ENCODE measurements around the gene ZNF750.

DNA sequence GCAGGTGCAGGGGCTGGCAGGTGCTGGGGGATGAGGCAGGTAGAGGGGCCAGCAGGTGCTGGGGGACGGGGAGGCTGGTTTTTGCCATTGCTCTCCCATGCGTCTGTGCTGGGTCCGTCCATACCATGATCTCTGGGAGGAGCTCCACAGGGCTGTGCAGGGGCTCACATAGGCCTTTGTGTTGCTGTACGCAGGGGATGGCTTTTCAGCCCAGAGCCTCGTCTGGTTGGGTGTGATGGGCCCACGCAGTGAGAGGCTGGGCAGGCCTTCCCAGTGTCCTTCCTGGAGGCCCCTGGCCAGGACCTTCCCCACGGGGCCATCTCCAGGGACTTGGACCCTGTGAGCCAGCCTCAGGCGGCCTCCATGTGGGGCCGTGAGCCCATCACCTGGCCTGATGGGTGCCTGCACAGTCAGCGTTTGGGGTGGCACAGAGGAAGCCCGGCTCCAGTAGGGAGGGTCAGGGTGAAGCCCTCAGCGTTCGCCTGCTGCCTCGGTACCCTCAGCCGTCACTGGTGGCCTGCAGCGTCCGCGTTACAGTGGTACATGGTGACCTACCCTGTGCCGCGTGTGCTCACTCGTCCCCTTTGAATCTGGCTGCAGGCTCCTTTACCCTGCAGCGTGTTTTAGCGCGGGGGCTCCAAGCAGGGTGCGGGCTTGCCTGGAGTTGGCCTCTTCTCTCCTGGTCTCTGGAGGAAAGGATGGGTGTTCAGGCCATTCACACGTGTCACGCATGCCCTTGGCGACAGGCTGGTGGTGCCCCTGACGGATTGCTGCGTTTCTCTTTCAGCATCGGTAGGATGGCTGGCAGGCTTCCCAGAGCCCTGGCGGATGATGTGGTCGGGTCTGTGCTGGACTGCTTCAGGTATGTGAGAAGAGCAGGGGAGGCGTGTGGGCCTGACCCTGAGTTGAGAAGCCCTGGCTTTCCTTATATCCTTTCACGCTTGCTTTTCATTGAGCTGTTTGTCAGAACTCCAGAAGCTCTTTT lies 30.6 kb downstream of the ZNF750 start:
- TF ChIP-seq, protein P1, sequence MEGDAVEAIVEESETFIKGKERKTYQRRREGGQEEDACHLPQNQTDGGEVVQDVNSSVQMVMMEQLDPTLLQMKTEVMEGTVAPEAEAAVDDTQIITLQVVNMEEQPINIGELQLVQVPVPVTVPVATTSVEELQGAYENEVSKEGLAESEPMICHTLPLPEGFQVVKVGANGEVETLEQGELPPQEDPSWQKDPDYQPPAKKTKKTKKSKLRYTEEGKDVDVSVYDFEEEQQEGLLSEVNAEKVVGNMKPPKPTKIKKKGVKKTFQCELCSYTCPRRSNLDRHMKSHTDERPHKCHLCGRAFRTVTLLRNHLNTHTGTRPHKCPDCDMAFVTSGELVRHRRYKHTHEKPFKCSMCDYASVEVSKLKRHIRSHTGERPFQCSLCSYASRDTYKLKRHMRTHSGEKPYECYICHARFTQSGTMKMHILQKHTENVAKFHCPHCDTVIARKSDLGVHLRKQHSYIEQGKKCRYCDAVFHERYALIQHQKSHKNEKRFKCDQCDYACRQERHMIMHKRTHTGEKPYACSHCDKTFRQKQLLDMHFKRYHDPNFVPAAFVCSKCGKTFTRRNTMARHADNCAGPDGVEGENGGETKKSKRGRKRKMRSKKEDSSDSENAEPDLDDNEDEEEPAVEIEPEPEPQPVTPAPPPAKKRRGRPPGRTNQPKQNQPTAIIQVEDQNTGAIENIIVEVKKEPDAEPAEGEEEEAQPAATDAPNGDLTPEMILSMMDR (IDR thresholded peaks at IDR 0.05): no peak
- no peak for TF ChIP-seq POLR2A (IDR thresholded peaks at IDR 0.05)
